ENCODE results near the gene CORO1C. TPM values are rescaled to one million over a fixed set of nuclear protein-coding genes. Genes with fewer than 3 reads are reported as not detected.

The CORO1C gene
- total and polyA plus RNA-seq, 9 of the 15 experiments (the other 6 are each of a cell fraction or from before 2014, with no cell fraction given) = 55.2 to 280 (median 150) TPM

GRCh38 chr12:108691175-108691997, 39.9 kb downstream of the CORO1C start (continued):
- TF ChIP-seq SETDB1 (IDR thresholded peaks at IDR 0.05; ENCODE audit: low read length) (no peak), ZNF449 (CRISPR knock-in tag; IDR thresholded peaks at IDR 0.05) (no peak), CTCFL (IDR thresholded peaks at IDR 0.05; ENCODE audit: borderline replicate concordance, insufficient read depth, low read depth, low read length, poor library complexity, severe bottlenecking) (no peak), ZNF41 (CRISPR knock-in tag; conservative IDR thresholded peaks at IDR 0.05) (peak; percentile 40; the same call in 1 of the 2 replicates), TCF7 (IDR thresholded peaks at IDR 0.05; ENCODE audit: borderline replicate concordance) (no peak), NKRF (IDR thresholded peaks at IDR 0.05; ENCODE audit: borderline replicate concordance) (no peak), RUNX1 (IDR thresholded peaks at IDR 0.05; ENCODE audit: low read depth) (0 out of 2 replicates have a peak, but pooled peaks have one; percentile 31), GTF2E2 (tag; IDR thresholded peaks at IDR 0.05) (peak; percentile 85; the same call in 1 of the 2 replicates), MTA1 (IDR thresholded peaks at IDR 0.05; ENCODE audit: borderline replicate concordance) (peak; percentile 95), ZBTB5 (IDR thresholded peaks at IDR 0.05) (no peak), FOXP4 (CRISPR knock-in tag; IDR thresholded peaks at IDR 0.05; ENCODE audit: borderline replicate concordance) (no peak), TBL1XR1 (IDR thresholded peaks at IDR 0.05; ENCODE audit: low read length in 2 of 2) (peak; percentile 75 to 86), CREB3L1 (IDR thresholded peaks at IDR 0.05; ENCODE audit: borderline replicate concordance, low read depth) (peak; percentile 38; the same call in 1 of the 2 replicates)
